Prostate gland (tissue), 2 donors: ENCODE measurements around the gene LAT.

ENCODE experiments used
- CTCF ChIP-seq, 4 experiments: fragments of 200-600 bp in 2 of 4; fragments of 450-650 bp in 2 of 4; sonication (generic) in 2 of 4; IDR thresholded peaks; 1 replicate in 3 of 4; 2 replicates in 1 of 4; pipeline ENCODE4 v1.5.1; 2016 to 2019; ENCODE audit warnings: antibody characterized with exemption in 4 of 4, mild to moderate bottlenecking in 2 of 4, moderate library complexity in 2 of 4
- POLR2A ChIP-seq: fragments of 450-650 bp; IDR thresholded peaks from one replicate; pipeline ENCODE4 v1.6.1; 2016; ENCODE audit warnings: antibody characterized with exemption, mild to moderate bottlenecking
- POLR2AphosphoS5 ChIP-seq: sonication (generic); formaldehyde crosslinking; IDR thresholded peaks from one replicate; pipeline ENCODE4 v1.6.1; 2017; ENCODE audit warnings: antibody characterized with exemption

- TF ChIP-seq CTCF (IDR thresholded peaks at IDR 0.05) (no peak), POLR2A (no peak), POLR2AphosphoS5 (no peak)
Observed at GRCh38 chr16:28967156-28967555, 17.7 kb upstream of the LAT start.
